ENCODE results near the gene FREY1.

The FREY1 gene

DNA sequence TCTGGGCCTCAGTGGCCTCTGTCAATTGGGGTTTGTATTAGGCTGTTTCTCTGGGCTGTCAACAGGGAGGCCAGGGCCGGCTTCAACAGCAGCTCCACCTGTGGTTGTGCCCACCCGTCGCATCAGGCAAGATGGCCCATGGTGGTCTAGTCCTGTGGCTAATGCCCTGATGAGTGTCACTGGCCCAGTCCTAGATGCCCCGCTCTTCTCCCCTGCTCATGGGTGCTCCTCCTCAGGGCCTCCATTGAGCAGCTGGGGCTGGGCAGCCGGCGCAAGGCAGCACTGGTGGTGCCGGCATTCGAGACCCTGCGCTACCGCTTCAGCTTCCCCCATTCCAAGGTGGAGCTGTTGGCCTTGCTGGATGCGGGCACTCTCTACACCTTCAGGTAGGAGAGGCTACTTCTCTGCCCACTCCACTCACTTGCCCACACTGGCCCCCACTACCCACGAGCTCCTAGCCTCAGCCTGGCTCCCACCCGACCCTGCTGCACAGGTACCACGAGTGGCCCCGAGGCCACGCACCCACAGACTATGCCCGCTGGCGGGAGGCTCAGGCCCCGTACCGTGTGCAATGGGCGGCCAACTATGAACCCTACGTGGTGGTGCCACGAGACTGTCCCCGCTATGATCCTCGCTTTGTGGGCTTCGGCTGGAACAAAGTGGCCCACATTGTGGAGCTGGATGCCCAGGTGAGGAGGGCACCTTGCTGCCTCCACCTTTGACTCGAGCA, 20.8 kb upstream of the FREY1 start:
- no peak for DNase-seq

DNA sequence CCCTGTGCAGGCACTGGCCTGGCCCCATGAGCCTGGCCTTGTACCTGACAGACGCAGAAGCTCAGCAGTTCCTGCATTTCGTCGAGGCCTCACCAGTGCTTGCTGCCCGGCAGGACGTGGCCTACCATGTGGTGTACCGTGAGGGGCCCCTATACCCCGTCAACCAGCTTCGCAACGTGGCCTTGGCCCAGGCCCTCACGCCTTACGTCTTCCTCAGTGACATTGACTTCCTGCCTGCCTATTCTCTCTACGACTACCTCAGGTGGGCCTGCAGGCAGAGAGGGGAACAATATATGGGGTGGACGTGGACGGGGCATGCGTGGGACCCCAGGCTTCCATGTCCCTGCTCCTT, 20.2 kb upstream of the FREY1 start:
- DNase-seq = no peak

GRCh38 chr11:45926536-45927331, 19.7 kb upstream of the FREY1 start:
- no peak for DNase-seq

GRCh38 chr11:45926001-45926401, 18.9 kb upstream of the FREY1 start:
- DNase-seq = no peak

DNA sequence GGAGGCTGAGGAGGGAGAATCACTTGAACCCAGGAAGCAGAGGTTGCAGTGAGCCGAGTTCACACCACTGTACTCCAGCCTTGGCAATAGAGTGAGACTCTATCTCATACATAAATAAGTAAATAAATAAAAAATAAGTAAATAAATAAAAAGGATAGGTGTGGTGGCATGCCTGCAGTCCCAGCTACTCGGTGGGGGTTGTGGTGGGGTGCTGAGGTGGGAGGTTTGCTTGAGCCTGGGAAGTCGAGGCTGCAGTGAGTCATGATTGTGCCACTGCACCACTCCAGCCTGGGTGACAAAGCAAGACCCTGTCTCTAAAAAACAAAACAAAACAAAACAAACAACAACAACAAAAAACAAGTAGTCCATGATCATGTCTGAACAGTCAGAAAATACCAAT, 18.5 kb upstream of the FREY1 start:
- DNase-seq = no peak

GRCh38 chr11:45924927-45925326, 17.9 kb upstream of the FREY1 start:
- DNase-seq = no peak

- DNase-seq = no peak
These were observed 17.2 kb upstream of the FREY1 start for GRCh38 chr11:45924036-45924915.

DNA sequence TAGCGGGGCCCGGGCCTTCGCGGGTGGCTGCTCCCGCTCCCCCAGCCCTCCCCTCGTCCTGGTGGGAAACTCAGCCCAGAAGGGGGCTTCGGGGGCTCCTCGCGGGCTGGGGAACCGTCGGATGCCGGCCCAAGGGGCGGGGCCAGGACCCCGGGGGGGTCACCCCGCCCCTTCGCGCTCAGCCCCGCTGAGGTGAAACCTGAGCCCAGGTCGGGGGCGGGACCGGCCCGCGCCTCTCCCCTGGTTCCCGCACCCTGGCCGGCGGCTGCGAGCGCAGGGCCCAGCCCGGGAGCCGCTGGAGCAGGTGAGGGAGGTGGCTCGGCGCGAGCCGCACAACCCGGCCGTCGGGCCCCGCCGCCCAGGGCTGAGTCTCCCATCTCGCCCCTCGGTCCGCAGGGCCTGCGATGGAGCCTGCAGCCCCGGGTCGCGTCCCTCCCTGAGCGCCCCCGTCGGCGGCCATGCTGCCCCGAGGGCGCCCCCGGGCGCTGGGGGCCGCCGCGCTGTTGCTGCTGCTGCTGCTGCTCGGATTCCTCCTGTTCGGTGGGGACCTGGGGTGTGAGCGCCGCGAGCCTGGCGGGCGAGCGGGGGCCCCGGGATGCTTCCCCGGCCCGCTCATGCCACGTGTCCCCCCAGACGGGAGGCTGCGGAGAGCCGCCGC, 15.5 kb upstream of the FREY1 start, which contains the start of gene LARGE2:
Gene LARGE2 (plus strand): TSS at position 232 of the 658 bp plus-strand sequence. CDS start 227 bp downstream, at position 459.
- peak; percentile 21 for DNase-seq

GRCh38 chr11:45921561-45922424, 14.7 kb upstream of the FREY1 start:
- peak; percentile 59 for DNase-seq

DNA sequence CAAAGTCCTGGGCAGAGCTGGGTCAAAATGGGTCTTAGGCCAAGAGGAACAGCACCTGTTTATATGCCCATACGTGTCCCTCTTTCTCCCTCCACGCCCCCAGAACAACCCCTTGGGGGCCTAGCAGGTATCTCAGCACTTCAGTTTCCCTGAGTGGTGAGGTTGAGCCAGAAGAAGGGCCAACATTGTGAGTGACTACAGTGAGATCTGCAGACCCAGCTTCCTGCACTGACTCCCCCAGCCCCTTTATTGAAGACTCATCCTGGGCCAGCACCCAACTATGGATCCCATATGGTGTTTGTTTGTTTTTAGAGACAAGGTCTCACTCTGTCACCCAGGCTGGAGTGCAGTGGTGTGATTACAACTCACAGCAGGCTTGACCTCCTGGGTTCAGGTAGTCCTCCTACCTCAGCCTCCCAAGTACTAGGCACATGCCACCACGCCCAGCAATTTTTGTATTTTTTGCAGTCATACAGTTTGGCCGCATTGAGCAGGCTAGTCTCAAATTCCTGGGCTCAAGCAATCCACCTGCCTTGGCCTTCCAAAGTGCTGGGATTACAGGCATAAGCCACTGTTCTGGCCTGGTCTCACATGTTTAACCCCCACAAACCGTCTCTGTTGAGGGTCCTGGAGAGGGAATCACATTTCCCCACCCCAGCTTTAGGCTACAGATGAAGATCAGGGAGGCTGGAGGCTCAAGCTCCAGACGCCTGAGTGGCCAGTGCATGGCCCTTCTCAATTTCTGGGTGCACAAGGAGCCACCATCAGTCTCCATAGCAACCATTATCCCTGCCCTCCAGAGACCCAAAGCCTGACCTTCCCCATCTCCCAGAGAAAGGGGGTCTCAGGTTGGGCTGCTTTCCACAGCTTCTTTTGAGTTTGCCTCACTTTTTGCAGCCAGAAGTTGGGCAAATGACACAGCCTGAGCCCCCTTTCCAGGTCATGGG, 13.7 kb upstream of the FREY1 start:
- DNase-seq = no peak

DNA sequence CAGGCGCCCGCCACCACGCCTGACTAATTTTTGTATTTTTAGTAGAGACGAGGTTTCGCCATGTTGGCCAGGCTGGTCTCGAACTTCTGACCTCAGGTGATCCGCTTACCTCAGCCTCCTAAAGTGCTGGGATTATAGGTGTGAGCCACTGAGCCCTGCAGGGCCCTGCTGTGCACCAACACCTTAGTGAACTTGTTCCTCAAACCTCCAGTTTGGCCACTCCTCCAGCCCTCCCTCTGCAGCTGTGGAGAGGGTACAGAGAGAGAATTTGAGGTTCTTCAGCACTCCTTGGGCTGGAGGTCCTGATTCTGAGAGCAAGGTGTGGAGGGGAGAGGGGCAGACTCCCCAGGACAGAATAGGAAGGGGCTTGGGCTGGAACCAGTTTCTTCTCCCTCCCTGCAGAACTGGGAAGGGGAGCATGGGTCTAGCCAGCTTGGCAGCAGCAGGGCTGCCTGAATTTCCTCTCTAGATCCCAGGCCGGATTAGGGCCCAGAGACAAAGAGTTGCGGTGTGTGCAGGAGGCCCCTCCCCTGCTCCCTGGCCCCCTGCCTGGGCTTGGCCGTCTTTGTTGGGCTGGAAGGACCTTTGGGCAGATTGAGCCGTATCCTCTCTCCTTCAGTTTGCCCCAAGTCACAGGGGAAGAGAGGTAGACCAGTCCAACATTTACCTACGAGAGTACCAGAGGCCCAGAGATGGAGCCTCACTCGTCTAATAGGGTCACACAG, 12.9 kb upstream of the FREY1 start:
- DNase-seq = no peak

GRCh38 chr11:45918962-45919675, 12.0 kb upstream of the FREY1 start:
- no peak for DNase-seq

- DNase-seq = no peak
These were observed 11.4 kb upstream of the FREY1 start for GRCh38 chr11:45918331-45918941.

DNA sequence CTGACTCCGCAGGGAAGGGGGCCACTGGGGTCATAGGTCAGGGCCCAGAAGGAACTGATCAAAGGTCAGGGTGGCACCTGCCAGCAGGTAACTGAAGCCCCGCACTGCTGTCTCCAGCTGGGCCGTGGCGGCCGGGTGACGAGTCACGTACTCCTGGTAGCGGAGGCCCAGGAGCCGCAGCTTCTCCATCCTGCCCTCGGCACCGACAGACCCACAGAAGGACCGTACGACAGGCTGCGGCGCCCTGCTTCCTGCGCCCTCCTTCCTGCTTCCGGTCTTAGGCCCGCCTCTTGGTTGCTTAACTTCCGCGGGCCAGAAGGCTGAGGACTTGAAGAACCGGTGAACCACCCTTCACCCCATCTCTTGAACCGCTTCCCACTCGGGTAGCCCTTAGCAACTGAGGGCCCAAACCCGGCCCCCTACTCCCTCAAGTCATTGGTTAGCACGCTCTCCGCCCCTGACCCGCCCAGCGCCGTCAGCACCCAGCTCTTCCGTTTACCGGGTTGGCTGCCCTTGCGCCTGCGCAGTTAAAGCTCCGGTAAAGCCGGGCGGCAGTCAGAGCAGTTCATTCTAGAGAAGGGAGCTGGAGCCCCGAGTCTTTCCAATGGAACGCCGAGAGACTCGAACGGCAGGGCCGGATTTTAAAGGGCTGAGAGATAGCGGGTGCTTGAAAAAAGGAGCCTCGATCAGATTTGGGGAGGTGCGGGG, 10.7 kb upstream of the FREY1 start, which contains the start of gene PEX16:
Gene PEX16 (minus strand): TSS at position 255 of the 708 bp plus-strand sequence. CDS start 66 bp downstream, at position 189.
- peak; percentile 79 for DNase-seq

GRCh38 chr11:45917286-45917622, 10.2 kb upstream of the FREY1 start:
- DNase-seq = no peak

DNA sequence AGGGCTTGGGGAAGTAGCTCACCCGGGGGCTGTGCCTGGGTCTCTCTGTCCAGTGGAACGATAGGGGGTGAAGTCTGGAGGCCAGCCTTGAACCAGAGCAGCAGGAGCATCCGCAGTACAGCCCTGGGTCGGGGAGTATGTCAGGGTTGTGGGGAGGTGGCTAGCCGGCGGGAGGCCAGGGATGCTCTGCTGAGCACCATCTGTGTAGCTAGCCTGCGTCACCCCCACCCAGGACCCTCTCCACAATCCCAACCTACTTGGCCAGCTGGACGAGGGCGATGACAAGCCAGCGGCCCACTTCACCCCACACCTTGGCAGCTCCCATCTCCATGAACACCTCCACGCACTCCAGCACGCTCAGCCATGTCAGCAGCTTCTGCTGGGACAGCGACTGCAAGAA, 8.4 kb upstream of the FREY1 start:
- DNase-seq = no peak

- DNase-seq = no peak
These were observed 7.0 kb upstream of the FREY1 start for GRCh38 chr11:45913942-45914635.
